T-cell (primary cell): ENCODE data around the gene ERBIN. TPM values are rescaled to one million over a fixed set of nuclear protein-coding genes. Genes with fewer than 3 reads are reported as not detected.
A peak's percentile ranks its signal among the peaks of the same experiment; 100 is the strongest.

Source experiments
- ATAC-seq, 4 experiments: fragments of 200-7000 bp in 3 of 4; fragments of 150-1000 bp in 1 of 4; cut with Tn5 transposase; replicated peaks in 1 of 4; 1 replicate in 3 of 4; 2 replicates in 1 of 4; pipeline ENCODE4 v1.10.0; 2021; ENCODE audit warnings: moderate library complexity in 3 of 4, mild to moderate bottlenecking in 2 of 4, moderate number of reproducible peaks in 1 of 4
- CTCF ChIA-PET, 2 donors: fragments of 300-600 bp; sonication (Branson Sonifier 250); formaldehyde crosslinking; loops; one replicate each; lab custom pipeline; 2022; ENCODE audit warnings: antibody characterized with exemption in 2 of 2; lab: Charles Lee
- POLR2A ChIA-PET, 2 donors: fragments of 300-600 bp; sonication (Branson Sonifier 250); formaldehyde crosslinking; loops; one replicate each; lab custom pipeline; 2022; ENCODE audit warnings: antibody characterized with exemption in 2 of 2; lab: Charles Lee
- DNase-seq, 35 experiments: peaks; one replicate each; pipeline versions ENCODE4 v3.0.0 to v3.0.0-alpha.2; 2013 to 2023
- H3K27ac ChIP-seq: one replicate; pipeline ENCODE4 v1.5.1; 2013; ENCODE audit warnings: low read length
- H3K27me3 ChIP-seq, 2 experiments: replicated peaks in 1 of 2; 1 replicate in 1 of 2; 2 replicates in 1 of 2; pipeline versions ENCODE4 v1.6.1 to v1.7.0; 2013; ENCODE audit warnings: low read length in 1 of 2, mixed read lengths in 1 of 2; ENCODE audit not compliant: control insufficient read depth in 2 of 2, insufficient read depth in 2 of 2; ENCODE audit errors: extremely low read depth in 1 of 2
- H3K36me3 ChIP-seq, 2 donors: 1 replicate in 1 of 2; 2 replicates in 1 of 2; pipeline versions ENCODE4 v1.6.1 to v1.7.0; 2013; ENCODE audit warnings: low read length in 1 of 2; ENCODE audit not compliant: control insufficient read depth in 2 of 2, insufficient read depth in 1 of 2; ENCODE audit errors: extremely low read depth in 1 of 2
- H3K4me1 ChIP-seq, 2 experiments: 1 replicate in 1 of 2; 2 replicates in 1 of 2; pipeline versions ENCODE4 v1.6.1 to v1.7.0; 2013; ENCODE audit warnings: low read length in 2 of 2, mixed read lengths in 1 of 2; ENCODE audit not compliant: insufficient read depth in 2 of 2, control insufficient read depth in 1 of 2; ENCODE audit errors: extremely low read depth in 1 of 2
- H3K4me3 ChIP-seq, 2 donors: 1 replicate in 1 of 2; 2 replicates in 1 of 2; pipeline versions ENCODE4 v1.5.1 to v1.7.0; 2013; ENCODE audit warnings: mild to moderate bottlenecking in 2 of 2, low read length in 1 of 2, moderate library complexity in 1 of 2; ENCODE audit not compliant: control insufficient read depth in 1 of 2; ENCODE audit errors: extremely low read depth in 1 of 2
- H3K9me3 ChIP-seq: 2 replicates; pipeline ENCODE4 v1.7.0; 2013
- H3K27ac Mint-ChIP-seq, 2 donors: one replicate each; pipeline ENCODE4 v1.8.0; 2020 to 2021; ENCODE audit warnings: mild to moderate bottlenecking in 2 of 2, mixed read lengths in 2 of 2
- H3K27me3 Mint-ChIP-seq, 2 donors: one replicate each; pipeline ENCODE4 v1.8.0; 2021 to 2022; ENCODE audit warnings: mixed read lengths in 2 of 2
- H3K36me3 Mint-ChIP-seq: one replicate; pipeline ENCODE4 v1.8.0; 2021; ENCODE audit warnings: mixed read lengths
- H3K4me1 Mint-ChIP-seq, 3 donors: one replicate each; pipeline ENCODE4 v1.8.0; 2020 to 2022; ENCODE audit warnings: mixed read lengths in 3 of 3, mild to moderate bottlenecking in 1 of 3
- H3K4me3 Mint-ChIP-seq, 3 donors: one replicate each; pipeline ENCODE4 v1.8.0; 2020 to 2022; ENCODE audit warnings: mild to moderate bottlenecking in 3 of 3, mixed read lengths in 3 of 3, moderate library complexity in 3 of 3
- H3K9me3 Mint-ChIP-seq, 3 donors: one replicate each; pipeline ENCODE4 v1.8.0; 2020 to 2022; ENCODE audit warnings: mixed read lengths in 3 of 3
- WGBS: methylation state at CpG from one replicate; pipeline ENCODE4 v1.1.5; 2013; ENCODE audit warnings: missing lambda C conversion rate; ENCODE audit not compliant: insufficient coverage; 5-methylcytosine and 5-hydroxymethylcytosine counted together
- total RNA-seq, 35 experiments: library from RNA in 6 of 35; stranded (reverse) in 6 of 35; fragments of 120-200 nt in 1 of 35; gene quantifications; one replicate each; pipeline versions ENCODE4 v1.2.1 to v1.2.4 and lab custom pipeline; 2013 to 2026

Gene ERBIN
- total RNA-seq, 5 donors from 2014 or later (not counting 1 experiment from before 2014, with no cell fraction given), result 105 to 125 (median 112) TPM

- no peaks in the 10 kb centered on the region for H3K36me3 Mint-ChIP-seq
- H3K27me3 ChIP-seq, result no peaks in the 10 kb centered on the region
- H3K27ac ChIP-seq, result peak overlapping the region; percentile 81
- ATAC-seq, result no peak
- H3K4me3 ChIP-seq, result peak overlapping the region; percentile 73 to 77
- ChIA-PET POLR2A (interaction anchor here (0.6 to 1.1 kb wide), 6 partner anchors 19 to 373 kb away, joined by 3 to 7 read pairs (median 4); no protein-coding TSS in a partner anchor), CTCF (interaction anchor here (0.6 to 1.2 kb wide), 4 partner anchors 40 to 115 kb away, joined by 4 to 9 read pairs (median 4); no protein-coding TSS in a partner anchor)
- no peaks in the 10 kb centered on the region for H3K9me3 Mint-ChIP-seq
- H3K27me3 Mint-ChIP-seq, result no peaks in the 10 kb centered on the region
- H3K4me3 Mint-ChIP-seq, result peak overlapping the region; percentile 83 to 90 (median 87)
- H3K27ac Mint-ChIP-seq, result peak overlapping the region; percentile 95
- H3K9me3 ChIP-seq, result no peaks in the 10 kb centered on the region
- H3K4me1 ChIP-seq, result peaks cover 11 to 19% of the 10 kb centered on the region in 2 experiments
- WGBS, result 12% methylated on average over 15 of the region's 19 CpGs
- no peaks in the 10 kb centered on the region for H3K36me3 ChIP-seq
- DNase-seq, result peak in 2 of 35 experiments; percentile 3 to 9
- H3K4me1 Mint-ChIP-seq, result peaks cover 31 to 42% (median 32%) of the 10 kb centered on the region in 3 donors
These were observed 1.9 kb upstream of the ERBIN start for GRCh38 chr5:65924366-65925043.

DNA sequence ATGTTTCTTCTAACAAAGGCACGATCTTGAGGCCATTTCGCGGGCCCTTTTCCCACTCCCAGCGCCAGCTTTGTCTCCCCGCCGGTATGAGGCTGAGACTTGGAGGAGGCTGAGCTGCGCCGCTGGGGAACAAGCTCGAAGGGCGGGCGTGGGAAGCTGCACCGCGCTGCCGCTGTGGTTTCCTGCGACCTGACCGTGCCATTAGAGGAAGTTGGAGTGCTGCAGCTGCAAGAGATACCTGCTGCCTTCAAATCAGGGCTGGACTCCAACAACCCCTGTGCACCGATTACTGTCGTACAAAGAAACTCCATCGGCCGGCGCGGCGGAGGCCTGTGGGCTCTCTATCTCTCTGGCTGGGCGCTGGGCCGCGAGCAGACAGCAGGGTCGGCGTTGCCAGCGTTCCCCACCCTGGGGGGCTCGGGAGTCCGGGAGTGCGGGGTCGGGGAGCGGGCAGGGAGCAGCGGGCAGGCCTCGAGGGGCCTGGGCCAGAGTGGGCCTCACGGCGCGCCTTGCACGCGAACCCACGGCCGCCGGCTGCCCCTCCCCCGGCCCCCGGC lies 1.3 kb upstream of the ERBIN start:
- DNase-seq (peak; percentile 62 to 85 (median 71)), ATAC-seq (peak; percentile 61 to 69 (median 66))
- CTCF ChIA-PET, result interaction anchor here (0.7 to 1.2 kb wide), 4 partner anchors 28 to 114 kb away, joined by 3 to 9 read pairs (median 4); no protein-coding TSS in a partner anchor
- Mint-ChIP-seq H3K36me3 (peaks cover 4% of the 10 kb centered on the region), H3K27ac (peak overlapping the region; percentile 95), H3K4me3 (peak overlapping the region; percentile 83 to 90 (median 87)), H3K4me1 (peaks cover 37 to 48% (median 38%) of the 10 kb centered on the region in 3 donors), H3K27me3 (no peaks in the 10 kb centered on the region), H3K9me3 (no peaks in the 10 kb centered on the region)
- POLR2A ChIA-PET, result interaction anchor here (0.6 to 1.1 kb wide), 5 partner anchors 18 to 228 kb away, joined by 3 to 7 read pairs (median 4); no protein-coding TSS in a partner anchor
- H3K36me3 ChIP-seq, result no peaks in the 10 kb centered on the region
- H3K27ac ChIP-seq, result peak overlapping the region; percentile 81
- H3K27me3 ChIP-seq, result no peaks in the 10 kb centered on the region
- no peaks in the 10 kb centered on the region for H3K9me3 ChIP-seq
- H3K4me1 ChIP-seq, result peaks cover 15 to 24% of the 10 kb centered on the region in 2 experiments
- under 1% methylated on average over 45 of the region's 46 CpGs for WGBS
- peak overlapping the region; percentile 73 to 77 for H3K4me3 ChIP-seq

DNA sequence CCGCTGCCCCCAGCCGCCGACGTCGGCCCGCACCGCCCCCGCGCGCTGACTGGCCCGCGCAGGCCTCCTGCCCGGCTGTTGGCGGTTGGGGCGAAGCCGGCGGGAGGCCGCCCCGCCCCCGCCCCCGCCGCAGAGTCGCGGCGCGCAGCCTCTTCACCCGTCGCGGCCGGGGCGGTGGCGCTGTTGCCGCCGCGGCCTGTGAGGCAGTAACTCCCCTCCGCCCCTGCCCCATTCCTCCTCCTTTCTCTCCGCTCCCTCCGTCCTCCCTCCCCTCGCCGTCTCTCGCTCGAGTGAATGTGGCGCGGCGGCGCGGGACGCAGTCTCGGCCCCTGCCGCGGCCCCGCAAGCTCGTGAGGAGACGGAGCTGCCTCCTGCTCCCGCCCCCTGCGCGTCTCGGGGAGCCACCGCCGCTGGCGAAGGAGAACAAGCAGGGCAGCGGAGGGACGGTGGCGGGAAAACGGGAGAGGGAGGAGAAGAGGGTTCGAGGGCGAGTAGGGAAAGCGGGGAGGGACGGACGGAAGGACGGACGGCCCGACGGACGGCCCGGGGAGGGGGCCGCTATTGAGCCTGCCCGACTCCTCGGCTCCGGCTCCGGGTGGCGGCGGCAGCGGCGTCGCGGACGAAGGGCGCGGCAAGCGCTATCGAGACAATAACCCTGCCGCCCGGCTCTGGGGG lies 637 bp upstream of the ERBIN start:
- WGBS, result under 1% methylated on average over 89 of the region's 94 CpGs
- H3K4me1 ChIP-seq, result peaks cover 19 to 25% of the 10 kb centered on the region in 2 experiments
- peaks cover 8% of the 10 kb centered on the region for H3K36me3 Mint-ChIP-seq
- H3K4me3 ChIP-seq, result peak overlapping the region; percentile 73 to 99
- no peaks in the 10 kb centered on the region for H3K9me3 Mint-ChIP-seq
- ATAC-seq, result peak; percentile 77 to 82 (median 78)
- ChIA-PET CTCF (interaction anchor here in 1 of 2 donors (1.1 to 1.4 kb wide), 3 partner anchors 22 to 246 kb away, joined by 3 to 8 read pairs (median 3); no protein-coding TSS in a partner anchor), POLR2A (interaction anchor here (0.7 kb wide), 5 partner anchors 93 to 206 kb away, joined by 3 to 7 read pairs (median 4); no protein-coding TSS in a partner anchor)
- H3K27ac Mint-ChIP-seq, result peak overlapping the region; percentile 89 to 96
- peak overlapping the region; percentile 88 to 91 (median 90) for H3K4me3 Mint-ChIP-seq
- peak overlapping the region; percentile 87 for H3K27ac ChIP-seq
- no peaks in the 10 kb centered on the region for H3K36me3 ChIP-seq
- no peaks in the 10 kb centered on the region for H3K9me3 ChIP-seq
- H3K27me3 Mint-ChIP-seq, result no peaks in the 10 kb centered on the region
- no peaks in the 10 kb centered on the region for H3K27me3 ChIP-seq
- peaks cover 43 to 54% (median 44%) of the 10 kb centered on the region in 3 donors for H3K4me1 Mint-ChIP-seq
- peak; percentile 65 to 92 (median 76) for DNase-seq

- ChIA-PET POLR2A (interaction anchor here in 1 of 2 donors (0.6 kb wide), 1 partner anchor 138 kb away, joined by 3 read pairs; no protein-coding TSS in a partner anchor), CTCF (interaction anchor here in 1 of 2 donors (1.2 to 1.4 kb wide), 2 partner anchors 21 to 244 kb away, joined by 3 to 8 read pairs; no protein-coding TSS in a partner anchor)
- Histone ChIP-seq H3K4me1 (peaks cover 21 to 34% of the 10 kb centered on the region in 2 experiments), H3K27me3 (no peaks in the 10 kb centered on the region), H3K9me3 (no peaks in the 10 kb centered on the region), H3K27ac (peak overlapping the region; percentile 87), H3K36me3 (no peaks in the 10 kb centered on the region), H3K4me3 (peak overlapping the region; percentile 70 to 99)
- H3K9me3 Mint-ChIP-seq, result no peaks in the 10 kb centered on the region
- H3K36me3 Mint-ChIP-seq, result peaks cover 12% of the 10 kb centered on the region
- ATAC-seq (no peak), DNase-seq (peak in 9 of 35 experiments; percentile 1 to 54 (median 3))
- WGBS, result 0% methylated on average over 4 of the region's 16 CpGs
- H3K27me3 Mint-ChIP-seq, result no peaks in the 10 kb centered on the region
- H3K4me3 Mint-ChIP-seq, result peak overlapping the region; percentile 88 to 99 (median 90)
- peaks cover 51 to 65% (median 52%) of the 10 kb centered on the region in 3 donors for H3K4me1 Mint-ChIP-seq
- peak overlapping the region; percentile 91 to 97 for H3K27ac Mint-ChIP-seq
These were observed 518 bp downstream of the ERBIN start for GRCh38 chr5:65926893-65927292.

DNA sequence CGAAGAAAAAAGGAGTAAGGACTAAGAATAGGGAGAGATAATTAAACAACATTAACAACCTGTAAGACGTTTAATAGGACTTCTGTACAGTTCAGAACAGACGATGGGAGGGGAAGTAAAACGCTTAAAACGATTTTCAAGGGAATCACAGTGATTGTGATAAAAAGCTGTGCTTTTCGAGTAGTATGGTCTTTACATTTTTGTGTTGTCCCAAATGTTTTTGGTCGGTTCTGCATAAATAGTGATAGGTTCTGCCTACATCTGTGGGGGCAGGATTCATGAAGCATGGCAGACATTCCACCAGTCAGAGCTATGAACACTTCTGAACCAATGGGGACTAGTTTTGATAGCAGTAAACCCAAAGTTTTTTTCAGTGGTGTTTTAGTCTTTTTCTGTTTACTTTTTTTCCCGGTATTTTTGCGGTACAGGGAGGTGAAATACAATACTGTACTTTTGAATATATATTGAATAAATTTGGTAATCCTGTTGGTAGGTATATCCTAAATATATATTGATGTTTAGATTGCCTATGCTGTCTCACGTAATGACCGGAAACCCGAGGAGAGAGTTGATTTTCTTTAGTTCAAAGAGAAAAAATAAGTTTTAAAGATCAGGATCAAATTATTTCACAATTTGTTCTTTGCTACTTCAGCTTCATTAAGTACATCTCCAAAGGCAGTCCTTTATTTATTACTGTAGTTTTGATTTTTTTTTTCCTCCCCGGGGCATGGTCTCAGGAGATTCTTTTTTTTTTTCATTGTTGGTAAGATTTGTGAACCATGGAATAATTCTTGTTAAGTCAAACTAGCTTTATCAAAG lies 1.3 kb downstream of the ERBIN start:
- DNase-seq (peak in 12 of 35 experiments; percentile 1 to 65 (median 7)), ATAC-seq (peak in 1 of 4 experiments; percentile 28)
- WGBS, result 0% methylated on average over 4 of the region's 13 CpGs
- Mint-ChIP-seq H3K4me3 (peak overlapping the region; percentile 88 to 99 (median 90)), H3K4me1 (peaks cover 57 to 69% (median 58%) of the 10 kb centered on the region in 3 donors), H3K27me3 (no peaks in the 10 kb centered on the region), H3K27ac (peak overlapping the region; percentile 91 to 97), H3K9me3 (no peaks in the 10 kb centered on the region), H3K36me3 (peaks cover 12% of the 10 kb centered on the region)
- ChIA-PET POLR2A (interaction anchor here (0.6 to 0.7 kb wide), 2 partner anchors 9 to 15 kb away, joined by 4 read pairs; no protein-coding TSS in a partner anchor), CTCF (interaction anchor here (0.6 to 0.7 kb wide), 2 partner anchors 167 to 445 kb away, joined by 3 read pairs; no protein-coding TSS in a partner anchor)
- Histone ChIP-seq H3K9me3 (no peaks in the 10 kb centered on the region), H3K27me3 (no peaks in the 10 kb centered on the region), H3K4me3 (peak overlapping the region; percentile 70 to 99), H3K36me3 (peaks cover 0 to 1% of the 10 kb centered on the region in 2 donors), H3K27ac (peak overlapping the region; percentile 87), H3K4me1 (peaks cover 26 to 38% of the 10 kb centered on the region in 2 experiments)
